ENCODE measurements around the gene HCCS. TPM values are rescaled to one million over a fixed set of nuclear protein-coding genes. Genes with fewer than 3 reads are reported as not detected.

Gene HCCS
- total and polyA plus RNA-seq, 9 donors, result 6.0 to 28.2 (median 14.2) TPM

DNA sequence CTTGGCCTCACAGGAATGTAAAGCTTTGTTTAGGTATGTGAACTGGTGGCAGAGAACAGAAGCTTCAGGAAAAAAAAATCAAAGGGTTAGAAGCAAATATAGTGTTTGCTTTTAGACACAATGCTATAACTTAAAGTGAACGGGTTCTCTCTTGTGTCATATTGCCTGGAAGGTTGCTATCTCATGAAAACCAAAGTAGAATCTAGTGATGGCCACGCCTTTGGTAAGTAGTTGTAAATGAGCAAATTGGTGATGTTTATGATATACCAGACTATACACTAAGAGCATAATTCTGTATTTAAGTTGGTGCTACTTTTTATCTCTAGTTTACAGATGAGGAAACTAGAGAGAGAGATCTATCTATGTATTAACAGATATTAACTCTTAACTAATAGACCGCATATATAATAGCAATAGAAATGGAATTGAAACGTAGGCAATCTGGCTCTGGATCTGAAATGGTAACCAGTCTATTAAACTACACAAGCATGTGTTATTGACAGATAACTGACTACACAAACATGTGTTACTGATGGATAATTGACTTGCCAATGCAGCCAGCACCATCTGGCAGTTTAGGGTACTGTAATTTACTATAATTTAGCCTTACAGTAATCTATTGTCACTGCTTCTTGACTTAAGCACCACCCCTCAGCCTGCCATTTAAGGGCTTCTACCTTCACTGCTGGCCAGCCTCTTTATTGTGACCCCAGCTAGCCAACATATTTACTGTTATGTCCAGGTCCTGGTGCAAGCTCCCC is 40.8 kb downstream of the HCCS start:
- intact Hi-C loops (cut with DNase I), result no loop called here
- Histone ChIP-seq H3K36me3 (no peaks in the 10 kb centered on the region), H3K9me3 (no peaks in the 10 kb centered on the region), H3K27me3 (no peaks in the 10 kb centered on the region), H3K27ac (no peak overlapping the region), H3K4me3 (no peak overlapping the region), H3K4me1 (ENCODE audit: insufficient read depth) (no peaks in the 10 kb centered on the region)
- TF ChIP-seq POLR2A (IDR thresholded peaks at IDR 0.05), result no peak
- no peak for TF ChIP-seq EP300 (IDR thresholded peaks at IDR 0.05)
- TF ChIP-seq, protein P1, sequence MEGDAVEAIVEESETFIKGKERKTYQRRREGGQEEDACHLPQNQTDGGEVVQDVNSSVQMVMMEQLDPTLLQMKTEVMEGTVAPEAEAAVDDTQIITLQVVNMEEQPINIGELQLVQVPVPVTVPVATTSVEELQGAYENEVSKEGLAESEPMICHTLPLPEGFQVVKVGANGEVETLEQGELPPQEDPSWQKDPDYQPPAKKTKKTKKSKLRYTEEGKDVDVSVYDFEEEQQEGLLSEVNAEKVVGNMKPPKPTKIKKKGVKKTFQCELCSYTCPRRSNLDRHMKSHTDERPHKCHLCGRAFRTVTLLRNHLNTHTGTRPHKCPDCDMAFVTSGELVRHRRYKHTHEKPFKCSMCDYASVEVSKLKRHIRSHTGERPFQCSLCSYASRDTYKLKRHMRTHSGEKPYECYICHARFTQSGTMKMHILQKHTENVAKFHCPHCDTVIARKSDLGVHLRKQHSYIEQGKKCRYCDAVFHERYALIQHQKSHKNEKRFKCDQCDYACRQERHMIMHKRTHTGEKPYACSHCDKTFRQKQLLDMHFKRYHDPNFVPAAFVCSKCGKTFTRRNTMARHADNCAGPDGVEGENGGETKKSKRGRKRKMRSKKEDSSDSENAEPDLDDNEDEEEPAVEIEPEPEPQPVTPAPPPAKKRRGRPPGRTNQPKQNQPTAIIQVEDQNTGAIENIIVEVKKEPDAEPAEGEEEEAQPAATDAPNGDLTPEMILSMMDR (IDR thresholded peaks at IDR 0.05), result no peak
- no peak for DNase-seq
- WGBS, 3 donors, result 59 to 64% (median 60%) methylated on average over 4 of the region's 4 CpGs

DNA sequence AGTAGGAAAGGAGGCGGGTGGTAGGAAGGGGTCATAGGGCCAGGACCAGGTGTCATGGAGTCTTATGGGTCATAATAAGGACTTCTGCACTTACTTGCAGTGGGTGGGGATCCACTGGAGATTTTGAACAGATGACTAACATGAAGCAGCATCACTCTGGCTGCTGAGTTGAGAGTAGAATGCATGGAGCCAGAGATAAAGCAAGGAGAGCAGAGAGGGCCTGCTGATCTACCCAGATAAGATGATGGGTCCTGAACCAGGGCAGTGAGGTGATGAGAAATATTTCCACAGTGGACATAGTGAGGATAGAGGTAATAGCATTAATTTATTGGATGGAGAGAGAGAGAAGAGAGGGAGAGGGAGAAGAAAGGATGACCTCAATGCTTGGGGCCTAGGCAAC is 48.0 kb downstream of the HCCS start:
- intact Hi-C loops (cut with DNase I), result no loop called here
- WGBS, 3 donors, result 77 to 84% (median 81%) methylated on average over 1 of the region's 1 CpG
- no peak for DNase-seq

DNA sequence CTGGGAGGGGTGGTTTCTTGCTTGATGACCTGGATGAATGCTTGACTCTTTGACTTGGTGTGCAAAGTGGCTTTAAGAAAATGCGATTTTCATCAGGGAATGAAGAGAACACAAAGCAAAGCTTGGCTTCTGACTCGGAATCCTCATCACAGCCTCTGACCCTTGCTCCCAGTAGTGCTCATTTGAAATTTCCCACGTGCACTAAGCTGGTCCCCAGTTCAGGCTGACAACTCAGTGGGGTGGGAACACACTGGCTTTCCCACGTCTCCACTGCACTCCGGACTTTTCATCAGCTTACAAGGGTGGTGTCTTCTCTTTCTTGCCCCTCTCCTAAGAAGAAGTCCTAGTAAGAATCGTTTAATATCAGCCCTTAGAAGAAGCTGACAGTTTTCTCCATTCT is 53.3 kb downstream of the HCCS start:
- 55 to 67% (median 67%) methylated on average over 6 of the region's 6 CpGs for WGBS, 3 donors
- Histone ChIP-seq H3K4me1 (ENCODE audit: insufficient read depth) (no peaks in the 10 kb centered on the region), H3K27ac (no peak overlapping the region), H3K9me3 (no peaks in the 10 kb centered on the region), H3K4me3 (no peak overlapping the region), H3K27me3 (no peaks in the 10 kb centered on the region), H3K36me3 (no peaks in the 10 kb centered on the region)
- intact Hi-C loops (cut with DNase I), result no loop called here
- TF ChIP-seq EP300 (IDR thresholded peaks at IDR 0.05), result no peak
- TF ChIP-seq POLR2A (IDR thresholded peaks at IDR 0.05), result no peak
- TF ChIP-seq, protein P1 (IDR thresholded peaks at IDR 0.05), result no peak
- no peak for DNase-seq

More for the DNA sequence above, 48.0 kb downstream of the HCCS start:
- Histone ChIP-seq H3K4me3 (no peak overlapping the region), H3K27me3 (no peaks in the 10 kb centered on the region), H3K36me3 (no peaks in the 10 kb centered on the region), H3K9me3 (no peaks in the 10 kb centered on the region), H3K27ac (no peak overlapping the region), H3K4me1 (ENCODE audit: insufficient read depth) (no peaks in the 10 kb centered on the region)
- TF ChIP-seq POLR2A (IDR thresholded peaks at IDR 0.05) (no peak), EP300 (IDR thresholded peaks at IDR 0.05) (no peak)
- TF ChIP-seq, protein P1 (IDR thresholded peaks at IDR 0.05), result no peak

DNA sequence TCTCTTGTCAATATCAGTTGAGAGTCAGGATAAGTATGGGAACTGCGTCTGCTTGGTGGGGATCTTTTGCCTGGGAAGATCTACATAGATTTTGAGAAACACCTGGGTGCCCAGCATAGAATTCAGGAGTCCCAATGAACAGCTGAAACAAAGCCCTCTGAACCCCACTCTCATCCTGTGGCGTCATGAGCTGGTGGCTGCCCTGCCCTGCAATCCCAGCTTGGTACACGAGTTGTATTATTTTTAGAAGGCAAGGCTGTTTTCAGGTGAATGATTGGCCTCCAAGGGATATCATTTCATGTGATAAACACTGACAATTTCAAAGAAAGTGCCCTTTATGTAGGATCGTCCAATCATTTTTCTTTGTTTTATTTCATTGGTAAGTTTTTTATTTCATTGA is 60.8 kb downstream of the HCCS start:
- TF ChIP-seq EP300 (IDR thresholded peaks at IDR 0.05) (no peak), POLR2A (IDR thresholded peaks at IDR 0.05) (no peak)
- TF ChIP-seq, protein P1 (IDR thresholded peaks at IDR 0.05), result no peak
- Histone ChIP-seq H3K4me3 (no peak overlapping the region), H3K27me3 (no peaks in the 10 kb centered on the region), H3K4me1 (ENCODE audit: insufficient read depth) (no peaks in the 10 kb centered on the region), H3K27ac (no peak overlapping the region), H3K36me3 (no peaks in the 10 kb centered on the region), H3K9me3 (no peaks in the 10 kb centered on the region)
- DNase-seq, result no peak
- 52 to 63% (median 59%) methylated on average over 4 of the region's 4 CpGs for WGBS, 3 donors
- intact Hi-C loops (cut with DNase I), result no loop called here

Data from ovary (tissue), 9 donors.